GM19455 (cell line): ENCODE data around the gene KCNQ1.
A peak's percentile ranks its signal among the peaks of the same experiment; 100 is the strongest.

Source experiments
- ATAC-seq: cut with Tn5 transposase; IDR thresholded peaks from one replicate; pipeline ENCODE4 v1.9.1; 2021; ENCODE audit not compliant: unreplicated experiment

KCNQ1 gene

DNA sequence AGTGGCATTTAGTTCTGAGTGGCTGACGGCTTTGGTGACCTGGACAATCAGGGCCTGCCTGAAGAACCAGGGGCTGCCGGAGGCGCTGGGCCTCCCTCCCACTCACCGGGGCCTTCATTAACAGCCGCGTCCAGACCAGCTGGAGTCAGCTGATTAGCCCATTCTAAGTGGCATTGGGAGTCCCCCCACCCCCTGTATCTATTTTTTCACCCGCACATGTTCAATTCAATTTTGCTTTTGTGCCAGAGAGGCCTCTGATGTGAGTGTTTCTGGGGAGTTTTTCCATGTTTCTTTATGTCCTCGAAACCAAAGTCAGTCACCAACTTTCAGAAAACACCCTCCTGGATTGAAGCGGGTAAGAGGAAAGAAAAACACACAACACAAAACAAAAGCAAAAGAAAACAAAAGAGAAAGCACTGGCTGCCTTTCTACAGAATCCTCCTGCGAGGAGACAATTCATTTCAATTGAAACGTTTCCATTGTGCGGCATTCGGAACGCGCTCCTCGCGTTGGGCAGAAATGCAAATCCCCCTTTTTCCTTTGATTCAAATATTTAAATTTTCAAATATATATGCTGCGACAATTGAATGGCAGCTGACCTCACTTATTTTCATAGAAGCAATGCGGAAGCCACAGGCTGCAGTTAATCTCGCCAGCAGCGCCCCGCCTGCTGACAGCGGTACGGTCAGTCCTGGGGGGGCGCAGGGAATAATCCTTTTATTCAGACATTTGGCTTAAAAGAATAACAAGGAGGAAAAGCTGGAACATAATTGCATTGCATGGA lies 423.1 kb downstream of the KCNQ1 start:
- ATAC-seq = no peak

DNA sequence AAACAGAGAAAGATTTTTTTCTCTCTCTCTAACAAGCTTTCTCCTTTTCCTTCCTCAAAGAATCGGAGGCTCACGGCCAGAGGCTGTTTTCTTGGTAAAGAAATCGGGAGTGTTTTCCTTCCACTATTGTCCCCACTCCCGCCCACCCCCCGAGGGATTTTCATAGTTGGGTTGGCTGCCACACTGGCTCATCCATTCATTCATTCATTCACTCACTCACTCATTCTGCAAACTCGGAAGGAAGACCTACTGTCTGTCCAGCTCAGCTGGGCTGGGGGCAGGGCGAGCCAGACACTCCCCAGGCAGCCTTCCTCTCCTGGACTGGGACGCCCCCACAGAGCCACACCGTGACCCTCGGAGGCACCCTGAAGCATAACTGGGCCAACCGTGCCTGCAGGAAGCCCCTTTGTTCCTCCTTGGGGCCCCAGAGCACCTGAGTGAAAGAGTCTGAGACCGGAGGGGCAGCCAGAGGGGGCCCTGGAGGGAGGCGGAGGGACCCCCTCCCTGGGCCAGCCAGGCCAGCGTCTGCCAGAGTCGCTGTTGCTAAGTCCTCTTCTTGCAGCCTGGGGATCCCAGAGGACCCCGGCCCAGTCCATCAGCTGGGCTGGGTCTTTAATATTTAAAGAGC lies 423.8 kb downstream of the KCNQ1 start:
- ATAC-seq = no peak

DNA sequence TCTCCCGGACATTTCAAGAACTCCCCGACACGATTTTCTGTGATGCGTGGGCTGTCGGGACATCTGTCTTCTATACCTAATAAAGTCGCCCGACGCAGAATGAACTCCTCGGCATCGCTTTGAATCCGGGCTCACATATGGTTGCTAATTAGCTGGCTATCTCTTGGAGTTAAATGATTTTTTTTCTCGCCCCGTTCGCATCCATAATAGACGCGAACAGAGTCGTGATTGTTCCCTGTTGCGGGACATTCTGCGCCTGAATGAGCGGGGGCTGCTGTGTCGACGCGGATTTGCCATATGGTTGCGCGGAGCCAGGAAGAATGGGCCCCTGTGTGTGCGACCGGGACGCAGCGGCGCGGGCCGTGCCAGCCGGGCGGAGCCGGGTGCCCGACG lies 424.3 kb downstream of the KCNQ1 start:
- ATAC-seq = no peak

DNA sequence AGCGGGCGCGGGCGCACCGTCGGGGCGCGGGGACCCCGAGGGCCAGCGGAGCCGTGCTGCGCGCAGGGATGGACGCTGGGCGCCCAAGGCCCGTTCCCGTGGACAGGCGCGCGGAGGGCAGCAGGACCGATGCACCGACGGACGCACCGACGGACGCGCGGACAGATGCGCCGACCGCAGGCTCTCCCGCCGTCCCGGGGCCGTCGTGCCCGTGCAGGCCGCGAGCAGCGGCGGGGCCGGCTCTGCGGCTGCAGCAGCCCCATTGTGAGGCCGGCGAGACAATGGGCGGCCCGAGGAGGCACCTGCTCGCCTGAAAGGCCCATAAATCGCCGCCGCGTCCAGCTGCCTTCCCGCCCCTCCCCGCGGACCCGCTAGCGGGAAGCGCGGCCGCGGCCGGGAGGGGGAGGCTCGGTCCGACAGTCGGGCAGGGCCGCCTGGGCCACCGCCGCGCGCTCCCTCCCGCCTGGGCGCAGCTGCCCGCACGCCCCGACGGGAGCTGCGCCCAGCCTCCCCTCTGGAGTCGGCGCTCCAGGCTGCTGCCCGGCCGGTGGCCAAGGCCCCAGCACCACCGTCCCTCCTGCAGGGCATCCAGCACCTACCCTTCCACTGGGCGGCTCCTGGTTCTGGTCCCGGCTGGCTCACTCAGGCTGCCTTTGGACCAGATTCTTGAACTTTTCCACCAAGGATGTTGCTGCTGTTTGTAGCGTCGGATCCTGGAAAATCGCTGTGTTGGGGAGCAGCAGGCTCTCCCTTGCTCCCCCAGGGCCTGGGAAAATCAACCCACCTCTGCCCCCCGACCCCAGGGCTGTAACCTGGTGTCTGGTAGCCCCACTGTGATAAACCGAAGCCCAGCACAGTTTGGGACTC lies 425.0 kb downstream of the KCNQ1 start:
- ATAC-seq = no peak

DNA sequence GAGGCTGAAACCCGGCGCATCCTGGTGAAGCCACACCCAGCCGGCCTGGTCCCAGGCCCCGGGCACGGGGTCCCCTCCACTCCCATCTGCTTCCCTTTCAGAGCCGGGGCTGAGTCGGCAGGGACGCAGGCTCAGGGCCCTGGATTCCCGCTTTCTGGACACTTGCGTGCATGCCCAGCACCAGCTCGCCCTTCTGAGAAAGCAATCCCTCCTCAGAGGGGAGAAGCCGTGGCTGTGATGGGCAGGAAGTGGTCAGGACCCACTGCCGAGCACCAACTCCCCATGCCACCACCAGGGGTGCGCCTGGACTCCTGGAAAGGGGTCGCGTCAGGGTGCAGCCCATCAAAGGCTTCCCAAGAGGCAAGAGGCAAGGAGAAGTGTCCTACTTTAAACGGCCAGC lies 425.7 kb downstream of the KCNQ1 start:
- no peak for ATAC-seq

DNA sequence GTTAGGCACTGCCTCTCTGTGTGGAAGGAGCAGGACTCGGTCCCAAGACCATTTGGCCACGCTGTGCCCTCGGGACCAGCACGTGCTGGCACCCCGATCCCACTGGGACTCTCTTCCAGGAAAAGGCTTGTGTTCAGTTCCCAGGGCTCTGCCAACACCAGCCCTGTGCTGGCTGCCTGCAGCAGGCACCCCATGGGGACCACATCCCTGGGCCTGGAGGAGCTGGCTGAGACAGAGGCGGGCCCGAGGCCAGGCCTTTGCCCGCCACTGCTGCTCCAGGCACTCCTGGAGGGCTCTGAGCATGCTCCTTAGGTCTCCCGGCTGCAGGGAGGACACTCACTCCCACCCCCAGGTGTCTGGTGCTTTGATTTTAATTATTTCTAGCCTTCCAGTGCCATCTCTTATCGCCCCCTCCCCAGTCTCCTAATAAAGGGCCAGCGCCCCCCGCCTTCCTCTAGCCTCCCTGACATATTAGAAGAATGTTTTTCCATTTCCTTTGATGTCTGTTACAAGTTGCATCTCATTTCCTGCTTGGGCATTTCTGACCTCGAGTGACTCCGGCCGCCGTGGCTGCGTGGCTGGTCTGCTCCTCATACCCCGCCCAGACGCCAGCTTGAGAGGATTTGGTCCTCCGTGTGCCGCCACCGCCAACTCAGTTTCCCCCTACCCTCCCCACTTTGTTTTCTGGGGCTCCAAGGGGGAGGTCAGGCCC lies 426.3 kb downstream of the KCNQ1 start:
- ATAC-seq = no peak

DNA sequence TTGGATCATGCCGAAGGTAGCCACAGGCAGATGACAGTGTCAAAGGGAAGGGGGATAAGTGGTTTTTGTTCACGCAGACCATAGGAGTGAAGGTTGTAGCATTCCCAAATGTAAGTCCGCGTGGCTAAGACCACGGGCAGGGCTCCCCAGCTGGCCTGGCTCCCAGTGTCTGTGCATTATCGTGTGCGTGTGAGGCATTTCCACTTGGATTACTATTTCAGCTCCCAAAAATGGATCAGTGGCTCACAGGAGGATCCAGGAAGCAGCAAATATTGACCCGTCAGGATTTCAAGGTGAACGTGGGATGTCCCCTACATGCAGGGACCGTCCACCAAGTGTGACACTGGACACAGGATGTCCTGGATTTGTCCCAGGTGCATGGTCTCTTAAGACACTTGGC lies 430.2 kb downstream of the KCNQ1 start:
- no peak for ATAC-seq

DNA sequence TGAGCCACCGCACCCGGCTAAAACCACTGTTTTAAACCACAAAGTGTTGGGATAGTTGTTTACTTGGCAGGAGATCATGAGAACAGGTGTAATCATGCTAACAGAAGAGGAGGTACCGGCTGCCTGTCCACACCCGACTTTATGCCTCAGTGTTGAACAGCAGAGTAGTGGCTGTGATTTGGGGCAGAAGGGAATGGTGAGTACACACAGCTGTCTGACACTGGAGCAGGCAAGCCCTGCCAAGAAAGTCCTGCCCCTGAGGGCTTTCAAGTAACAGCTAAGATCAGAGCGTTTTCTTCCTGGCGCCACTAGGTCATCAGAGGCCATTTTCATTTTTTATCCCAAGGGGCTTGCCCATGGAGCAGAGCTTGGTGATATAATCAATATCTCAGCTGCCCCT lies 432.7 kb downstream of the KCNQ1 start:
- no peak for ATAC-seq

DNA sequence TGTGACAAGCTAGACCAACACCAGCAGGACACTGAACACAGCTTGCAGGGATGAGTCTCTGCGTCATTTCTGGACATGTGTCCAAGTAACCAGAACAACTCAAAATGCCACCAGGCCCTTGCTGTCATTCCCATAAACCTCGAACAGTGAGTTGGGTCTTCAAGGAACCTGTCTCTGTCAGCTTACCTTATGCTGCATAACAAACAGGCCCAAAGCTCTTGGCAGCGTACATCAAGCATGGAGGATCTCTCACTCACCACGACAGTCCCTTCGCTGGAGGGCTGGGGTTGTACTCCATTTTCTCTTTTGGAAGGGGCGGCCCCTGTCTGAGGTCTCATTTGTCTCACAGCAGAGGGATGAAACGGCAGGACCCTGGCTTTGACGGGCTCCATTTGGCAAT lies 434.0 kb downstream of the KCNQ1 start:
- ATAC-seq = no peak

DNA sequence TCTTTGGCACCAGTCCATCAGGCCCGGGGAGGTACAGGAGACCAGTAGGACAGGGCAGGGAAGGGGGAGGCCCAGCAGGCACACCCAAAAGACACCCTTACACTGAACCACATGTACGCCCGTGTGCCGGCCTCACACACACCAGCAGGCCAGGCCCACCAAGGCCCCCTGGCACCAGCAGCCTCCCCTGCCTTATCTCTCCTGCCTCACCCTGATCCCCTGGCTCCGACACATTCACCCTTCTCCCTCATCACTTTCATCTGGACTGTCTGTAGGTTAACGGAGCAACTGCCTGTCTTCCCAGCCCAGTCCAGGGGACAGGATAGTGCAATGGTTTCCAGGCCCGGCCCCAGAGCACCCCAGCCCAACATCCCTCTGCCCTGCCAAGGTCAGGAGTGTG lies 435.8 kb downstream of the KCNQ1 start:
- ATAC-seq = no peak

DNA sequence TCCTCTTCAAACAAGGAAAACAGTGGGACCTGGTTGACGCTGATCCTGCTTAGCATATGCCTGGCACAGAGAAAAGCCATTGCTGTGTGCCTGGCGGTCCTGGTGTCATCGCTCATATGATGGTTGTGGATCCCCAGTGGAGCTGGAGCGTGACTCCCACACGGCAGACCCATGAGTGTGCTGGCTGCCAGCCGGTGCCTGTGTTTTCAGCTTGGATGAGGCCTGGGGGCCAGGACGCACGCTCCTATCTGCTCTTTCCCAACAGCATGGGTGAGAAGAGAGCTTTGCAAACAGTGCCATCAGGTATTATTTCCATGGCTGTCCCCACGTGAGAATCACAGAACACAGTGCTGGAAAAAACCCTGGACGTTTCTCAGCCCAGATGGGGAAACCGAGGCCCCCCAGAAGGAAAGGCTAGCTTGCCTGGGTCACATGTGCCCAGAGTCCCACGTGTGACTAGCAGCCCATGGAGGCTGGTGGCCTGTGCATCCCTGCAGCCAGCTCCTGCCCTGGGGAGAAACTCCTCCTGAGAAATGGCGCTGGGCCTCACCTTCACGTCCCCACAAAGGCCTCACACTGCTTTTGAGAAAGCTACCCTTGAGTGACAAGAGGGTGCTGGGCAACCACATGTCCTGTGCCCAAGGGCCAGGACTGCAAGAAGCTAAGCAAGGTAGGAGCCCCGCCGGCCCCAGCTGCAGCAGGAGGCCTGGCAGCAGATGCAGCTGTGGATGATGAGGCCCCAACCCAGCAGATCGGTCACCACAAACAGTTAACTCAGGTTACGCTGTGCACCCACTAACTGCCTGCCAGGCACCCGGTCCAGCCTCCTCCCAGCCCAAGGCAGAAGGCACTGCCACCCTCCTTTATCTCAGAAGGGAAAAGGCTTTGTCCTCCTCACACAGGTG lies 436.5 kb downstream of the KCNQ1 start:
- ATAC-seq = no peak

DNA sequence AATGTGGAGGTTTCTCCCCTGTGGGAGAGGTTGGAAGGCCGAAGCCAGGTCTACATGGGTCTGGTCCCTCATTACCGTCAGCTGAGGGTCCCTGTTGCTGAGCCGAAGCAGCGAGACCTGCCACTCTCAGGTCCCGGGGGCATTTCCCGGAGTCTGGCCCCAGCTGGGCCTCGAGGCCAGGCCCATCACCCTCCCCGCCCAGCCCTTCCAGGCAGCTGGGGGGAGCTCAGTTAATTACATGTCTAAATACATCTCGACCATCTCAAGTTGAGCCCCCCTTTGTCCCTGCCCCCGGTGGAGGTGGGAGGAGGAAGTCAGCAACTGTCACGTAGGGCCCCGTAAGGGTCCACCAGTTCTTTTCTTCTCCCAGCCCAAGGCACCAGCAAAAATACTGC lies 437.2 kb downstream of the KCNQ1 start:
- ATAC-seq = no peak

DNA sequence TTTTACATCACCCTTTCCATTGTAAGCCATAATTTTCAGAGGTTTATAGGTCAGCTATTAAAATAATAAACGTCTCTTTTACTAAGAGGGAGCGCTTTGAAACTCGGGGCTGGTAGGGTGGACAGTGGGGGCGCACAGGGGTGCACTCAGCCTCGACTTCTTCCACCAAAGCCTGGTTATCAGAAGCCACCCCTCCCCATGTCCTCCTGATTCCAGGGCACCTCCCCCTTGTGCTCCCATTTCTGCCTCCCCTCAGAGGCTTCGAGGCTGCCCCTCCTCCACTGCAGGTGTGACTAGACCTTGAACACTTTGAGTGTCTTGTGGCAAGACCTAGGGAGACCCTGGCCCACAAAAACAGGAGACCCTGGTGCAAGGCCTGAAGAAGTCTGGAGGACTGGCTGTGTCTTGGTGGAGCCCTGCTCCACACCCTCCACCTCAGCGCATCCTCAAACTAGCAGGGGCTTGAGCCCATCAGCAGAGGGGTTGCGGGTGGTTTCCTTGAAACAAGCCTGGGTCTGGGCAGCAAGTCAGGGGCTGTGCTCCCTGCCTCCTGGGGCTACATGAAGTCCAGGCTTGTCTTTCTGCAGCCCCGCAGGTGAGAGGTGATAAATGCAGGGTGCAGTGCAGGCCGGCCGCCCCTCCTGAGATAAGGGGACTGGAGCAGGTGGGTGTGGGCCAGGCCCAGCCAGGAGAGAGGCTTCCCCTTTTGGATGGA lies 437.7 kb downstream of the KCNQ1 start:
- no peak for ATAC-seq

DNA sequence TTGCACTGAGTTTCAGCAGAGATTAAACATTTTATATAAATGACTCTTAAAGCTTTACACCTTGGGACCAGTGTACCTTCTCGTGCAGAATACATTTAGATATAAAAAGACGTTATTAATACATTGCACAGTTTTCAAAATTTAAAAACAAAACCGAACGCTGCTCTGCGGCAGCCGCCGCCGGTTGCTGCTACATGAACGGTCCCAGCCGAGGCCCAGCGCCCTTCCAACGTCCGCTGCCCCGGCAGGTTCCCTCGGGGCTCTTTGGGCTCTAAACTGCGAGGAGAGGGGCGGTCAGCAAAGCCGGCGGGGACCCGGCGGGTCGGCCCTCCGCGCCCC lies 438.8 kb downstream of the KCNQ1 start:
- no peak for ATAC-seq

DNA sequence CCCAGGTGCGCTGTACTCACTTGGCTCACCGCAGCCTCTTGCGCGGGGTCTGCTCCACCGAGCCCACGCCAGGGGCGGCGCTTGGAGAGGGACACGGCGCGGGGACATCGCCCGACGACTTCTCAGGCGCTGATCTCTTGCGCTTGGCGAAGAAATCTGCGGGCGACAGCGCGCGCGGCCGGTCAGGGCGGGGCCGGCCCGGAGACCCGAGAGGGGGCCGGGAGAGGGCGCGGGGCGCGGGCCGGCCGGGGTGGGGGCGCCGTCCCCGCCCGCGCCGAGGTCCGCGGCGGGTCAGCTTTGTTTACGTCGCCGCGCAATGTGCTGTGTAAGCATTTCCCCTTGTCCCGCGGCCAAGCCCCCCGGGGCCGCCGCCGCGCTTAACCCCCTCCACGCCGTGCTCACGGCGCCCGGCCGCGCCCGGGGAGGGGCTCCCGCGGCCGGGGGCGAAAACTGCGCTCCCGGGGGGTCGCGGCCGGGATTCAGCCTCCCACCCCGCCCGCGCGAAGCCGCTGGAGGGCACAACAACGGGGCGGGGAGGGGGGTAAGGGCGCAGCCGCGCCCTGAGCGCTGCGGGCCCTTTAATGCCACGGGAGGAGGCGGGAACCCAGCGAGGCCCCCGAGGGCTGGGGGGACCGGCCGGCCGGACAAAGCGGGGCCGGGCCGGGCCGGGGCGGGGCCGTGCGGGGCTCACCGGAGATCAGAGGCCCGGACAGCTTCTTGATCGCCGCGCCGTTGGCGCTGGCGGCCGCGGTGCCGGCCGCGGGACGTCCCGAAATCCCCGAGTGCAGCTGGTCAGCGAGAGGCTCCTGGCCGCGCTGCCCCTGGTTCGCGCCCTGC lies 439.4 kb downstream of the KCNQ1 start:
- no peak for ATAC-seq

DNA sequence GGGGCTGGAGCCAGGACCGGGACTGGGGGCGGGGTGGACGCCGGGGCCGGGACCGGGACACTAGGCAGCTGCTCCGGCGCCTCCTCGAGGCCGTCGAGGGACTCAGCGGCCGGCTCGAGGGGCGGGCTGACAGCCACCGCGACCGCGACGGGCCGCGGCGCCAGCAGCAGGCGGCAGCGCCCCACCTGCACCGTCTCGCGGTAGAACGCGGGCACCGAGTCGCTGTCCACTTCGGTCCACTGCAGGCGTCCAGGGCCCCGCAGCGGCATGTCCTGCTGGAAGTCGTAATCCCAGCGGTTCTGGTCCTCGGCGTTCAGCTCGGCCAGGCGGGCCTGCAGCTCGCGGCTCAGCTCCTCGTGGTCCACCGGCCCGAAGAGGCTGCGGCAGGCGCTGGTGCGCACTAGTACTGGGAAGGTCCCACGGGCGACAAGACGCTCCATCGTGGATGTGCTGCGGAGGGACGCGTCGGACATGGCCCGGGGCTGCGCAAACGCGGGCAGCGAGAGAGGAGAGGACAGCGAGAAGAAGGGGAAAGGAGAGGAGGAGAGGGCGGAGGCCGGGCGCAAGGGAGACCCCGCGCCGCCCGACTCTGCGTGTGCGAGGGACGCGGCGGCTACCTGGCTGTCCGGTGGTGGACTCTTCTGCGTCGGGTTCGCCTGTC lies 440.3 kb downstream of the KCNQ1 start:
- no peak for ATAC-seq

DNA sequence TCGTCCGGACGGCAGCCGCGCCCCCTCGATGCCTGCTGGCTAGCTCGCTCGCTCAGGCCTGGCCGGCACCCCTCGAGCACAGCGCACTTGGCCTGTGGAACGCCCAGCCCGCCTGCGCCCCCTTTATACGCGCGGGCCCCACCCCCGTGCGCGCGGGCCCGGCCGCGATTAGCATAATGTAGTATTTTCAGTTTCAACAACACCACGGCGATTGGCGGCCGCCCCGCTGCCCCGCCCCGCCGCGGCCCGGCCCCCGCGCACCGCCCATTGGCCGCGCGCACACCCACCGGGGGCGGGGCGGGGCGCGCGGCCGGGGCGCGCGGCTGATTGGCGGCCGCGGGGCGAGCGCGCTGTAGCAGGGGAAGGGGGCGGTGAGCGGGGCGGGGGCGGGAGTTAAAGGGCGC lies 440.9 kb downstream of the KCNQ1 start, which contains the start of gene CDKN1C:
TSS of gene CDKN1C (minus strand) at position 98 of the 404 bp plus-strand sequence. CDS start 319 bp downstream, outside the sequence.
- ATAC-seq = peak; percentile 60
